HepG2 (cell line): ENCODE measurements around the gene ACSL3. TPM values are rescaled to one million over a fixed set of nuclear protein-coding genes. Genes with fewer than 3 reads are reported as not detected.

ENCODE experiments used
- LCORL ChIP-seq, 2 experiments: fragments of 450-650 bp in 1 of 2; sonication (generic) in 1 of 2; formaldehyde crosslinking in 1 of 2; IDR thresholded peaks; 2 replicates each; pipeline versions ENCODE4 v1.5.0 to v1.6.1; 2017 to 2020; ENCODE audit warnings: antibody characterized with exemption in 1 of 2, missing genetic modification reagents in 1 of 2
- MEIS1 ChIP-seq: sonication (generic); formaldehyde crosslinking; IDR thresholded peaks from 2 replicates; pipeline ENCODE4 v1.9.0; 2021; ENCODE audit warnings: mild to moderate bottlenecking, missing genetic modification reagents, moderate library complexity, borderline replicate concordance
- MLXIP ChIP-seq: sonication (generic); formaldehyde crosslinking; IDR thresholded peaks from 2 replicates; pipeline ENCODE4 v1.9.0; 2021; ENCODE audit warnings: missing genetic modification reagents, borderline replicate concordance
- NCOA1 ChIP-seq: sonication (generic); formaldehyde crosslinking; IDR thresholded peaks from 2 replicates; pipeline ENCODE4 v1.9.0; 2021; ENCODE audit warnings: missing genetic modification reagents
- SSRP1 ChIP-seq: IDR thresholded peaks from 2 replicates; pipeline ENCODE4 v1.6.1; 2016; ENCODE audit warnings: control low read depth
- ZBED4 ChIP-seq: sonication (generic); formaldehyde crosslinking; IDR thresholded peaks from 2 replicates; pipeline ENCODE4 v1.4.0; 2020; ENCODE audit warnings: missing genetic modification reagents, borderline replicate concordance
- ZBTB1 ChIP-seq: sonication (generic); formaldehyde crosslinking; IDR thresholded peaks from 2 replicates; pipeline ENCODE4 v1.4.0; 2020; ENCODE audit warnings: missing genetic modification reagents, borderline replicate concordance
- ZBTB10 ChIP-seq: sonication (generic); formaldehyde crosslinking; IDR thresholded peaks from 2 replicates; pipeline ENCODE4 v1.4.0; 2020; ENCODE audit warnings: missing genetic modification reagents, borderline replicate concordance
- ZFY ChIP-seq: sonication (generic); formaldehyde crosslinking; IDR thresholded peaks from 2 replicates; pipeline ENCODE4 v1.4.0; 2020; ENCODE audit warnings: missing genetic modification reagents
- ZNF251 ChIP-seq: sonication (generic); formaldehyde crosslinking; IDR thresholded peaks from 2 replicates; pipeline ENCODE4 v1.9.0; 2021; ENCODE audit warnings: mild to moderate bottlenecking, missing genetic modification reagents
- ZNF652 ChIP-seq: IDR thresholded peaks from 2 replicates; pipeline ENCODE4 v1.6.1; 2016; ENCODE audit warnings: low read depth, borderline replicate concordance
- ZNF713 ChIP-seq: sonication (generic); formaldehyde crosslinking; IDR thresholded peaks from 2 replicates; pipeline ENCODE4 v1.4.0; 2020; ENCODE audit warnings: mild to moderate bottlenecking, missing genetic modification reagents
- polyA plus RNA-seq, 8 experiments: library from polyadenylated mRNA; depleted of rRNA in 3 of 8; stranded (reverse) in 7 of 8; unstranded in 1 of 8; fragments of >200 nt; fragmentation: Illumina TruSeq in 4 of 8; extraction: Trizol in 4 of 8; gene quantifications; 2 replicates each; pipeline versions ENCODE4 v1.2.1 to v1.2.3, GENCODE V29; 2011 to 2016; ENCODE audit warnings: low read depth in 4 of 8, missing spikeins in 1 of 8, mixed read lengths in 1 of 8; ENCODE audit not compliant: insufficient read depth in 1 of 8
- total RNA-seq, 5 experiments: library from RNA; depleted of rRNA; stranded (reverse); fragments of >200 nt; fragmentation: Illumina TruSeq; extraction: Trizol; gene quantifications; 2 replicates each; pipeline ENCODE4 v1.2.3, GENCODE V29; 2016; ENCODE audit warnings: low read depth in 1 of 5
- TF ChIP-seq, protein P1 (sequence below), 2 experiments: sonication (generic) in 1 of 2; formaldehyde crosslinking in 1 of 2; IDR thresholded peaks; 2 replicates each; pipeline versions ENCODE4 v1.4.0 to v1.6.1; 2016 to 2020; ENCODE audit warnings: borderline replicate concordance in 1 of 2, low read depth in 1 of 2, mild to moderate bottlenecking in 1 of 2, missing genetic modification reagents in 1 of 2

ACSL3 gene
- total and polyA plus RNA-seq, 2 of the 13 experiments (the other 11 are each of a cell fraction or from before 2014, with no cell fraction given), result 305 to 365 TPM

DNA sequence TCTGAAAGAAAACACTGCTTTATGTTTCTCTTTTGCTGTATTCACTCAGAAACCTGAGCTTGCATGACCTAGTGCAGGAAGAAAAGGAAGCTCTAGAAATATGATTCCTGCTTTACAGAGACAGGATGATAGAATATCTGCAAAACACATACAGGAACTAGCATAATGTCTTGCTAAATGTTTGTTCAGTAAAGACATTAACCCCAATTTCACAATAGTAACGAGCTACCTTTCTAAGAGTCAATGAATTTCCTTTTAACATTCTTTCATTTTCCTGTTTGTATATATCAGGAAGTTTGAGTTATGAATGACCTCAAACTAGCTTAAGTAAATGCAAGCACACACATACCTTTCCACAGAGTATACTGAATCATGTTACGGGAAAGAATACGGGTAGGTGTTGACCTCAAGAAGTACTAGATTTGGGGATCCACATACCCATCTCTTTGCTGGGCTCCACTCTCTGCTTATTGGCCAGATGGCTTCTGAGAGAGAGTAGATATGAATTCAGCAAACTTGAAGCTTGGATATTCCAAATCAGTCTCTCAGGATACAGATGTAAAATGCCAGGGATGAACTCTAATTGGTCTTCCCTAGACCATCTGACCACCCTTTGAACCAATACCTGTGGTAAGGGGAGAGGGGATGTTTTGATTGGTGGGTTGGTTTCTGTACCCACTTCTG, 18.2 kb upstream of the ACSL3 start (continued):
- TF ChIP-seq MLXIP, result no peak
- peak; percentile 73 for TF ChIP-seq LCORL (IDR thresholded peaks at IDR 0.05)
- TF ChIP-seq LCORL (CRISPR knock-in tag; IDR thresholded peaks at IDR 0.05), result peak; percentile 20; the same call in 1 of the 2 replicates
- TF ChIP-seq ZBTB10 (CRISPR knock-in tag), result peak; percentile 60; the same call in 1 of the 2 replicates
- 0 out of 2 replicates have a peak, but pooled peaks have one; percentile 54 for TF ChIP-seq MEIS1
- no peak for TF ChIP-seq ZBED4 (CRISPR knock-in tag)
- TF ChIP-seq NCOA1 (CRISPR knock-in tag), result 0 out of 2 replicates have a peak, but pooled peaks have one; percentile 67
- peak; percentile 20; the same call in 1 of the 2 replicates for TF ChIP-seq ZFY (CRISPR knock-in tag)
- no peak for TF ChIP-seq ZNF251 (CRISPR knock-in tag)
- no peak for TF ChIP-seq ZBTB1 (CRISPR knock-in tag)
- no peak for TF ChIP-seq ZNF713 (CRISPR knock-in tag)
- TF ChIP-seq, protein P1, sequence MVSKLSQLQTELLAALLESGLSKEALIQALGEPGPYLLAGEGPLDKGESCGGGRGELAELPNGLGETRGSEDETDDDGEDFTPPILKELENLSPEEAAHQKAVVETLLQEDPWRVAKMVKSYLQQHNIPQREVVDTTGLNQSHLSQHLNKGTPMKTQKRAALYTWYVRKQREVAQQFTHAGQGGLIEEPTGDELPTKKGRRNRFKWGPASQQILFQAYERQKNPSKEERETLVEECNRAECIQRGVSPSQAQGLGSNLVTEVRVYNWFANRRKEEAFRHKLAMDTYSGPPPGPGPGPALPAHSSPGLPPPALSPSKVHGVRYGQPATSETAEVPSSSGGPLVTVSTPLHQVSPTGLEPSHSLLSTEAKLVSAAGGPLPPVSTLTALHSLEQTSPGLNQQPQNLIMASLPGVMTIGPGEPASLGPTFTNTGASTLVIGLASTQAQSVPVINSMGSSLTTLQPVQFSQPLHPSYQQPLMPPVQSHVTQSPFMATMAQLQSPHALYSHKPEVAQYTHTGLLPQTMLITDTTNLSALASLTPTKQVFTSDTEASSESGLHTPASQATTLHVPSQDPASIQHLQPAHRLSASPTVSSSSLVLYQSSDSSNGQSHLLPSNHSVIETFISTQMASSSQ (IDR thresholded peaks at IDR 0.05; ENCODE audit: low read depth), result peak; percentile 66
- TF ChIP-seq, protein P1 (CRISPR knock-in tag; IDR thresholded peaks at IDR 0.05; ENCODE audit: borderline replicate concordance), result peak; percentile 72; the same call in 1 of the 2 replicates
- TF ChIP-seq SSRP1 (CRISPR knock-in tag), result peak; percentile 73; the same call in 1 of the 2 replicates
- TF ChIP-seq ZNF652 (CRISPR knock-in tag), result 0 out of 2 replicates have a peak, but pooled peaks have one; percentile 27
